ENCODE measurements around the gene FAM131A. TPM values are rescaled to one million over a fixed set of nuclear protein-coding genes. Genes with fewer than 3 reads are reported as not detected.

Gene FAM131A
- total and polyA plus RNA-seq, 9 of the 15 experiments (the other 6 are each of a cell fraction or from before 2014, with no cell fraction given), result 0.48 to 11.1 (median 4.3) TPM

GRCh38 chr3:184362668-184363546, 25.5 kb downstream of the FAM131A start (continued):
- TF ChIP-seq KAT7 (CRISPR knock-in tag; IDR thresholded peaks at IDR 0.05; ENCODE audit: borderline replicate concordance), result no peak
- no peak for TF ChIP-seq XRCC3 (IDR thresholded peaks at IDR 0.05)
- TF ChIP-seq MAFG (tag; conservative IDR thresholded peaks at IDR 0.05), result no peak
- TF ChIP-seq ZNF696 (CRISPR knock-in tag; conservative IDR thresholded peaks at IDR 0.05), result no peak
- TF ChIP-seq ZNF75A (CRISPR knock-in tag; IDR thresholded peaks at IDR 0.05), result no peak
- peak; percentile 70 for TF ChIP-seq RBBP5 (IDR thresholded peaks at IDR 0.05; ENCODE audit: borderline replicate concordance, insufficient read depth, low read length, poor library complexity, severe bottlenecking)
- TF ChIP-seq SMARCA4 (IDR thresholded peaks at IDR 0.05), result peak; percentile 54; the same call in 1 of the 2 replicates
- no peak for TF ChIP-seq ZNF224 (CRISPR knock-in tag; IDR thresholded peaks at IDR 0.05)
- TF ChIP-seq ZNF232 (CRISPR knock-in tag; IDR thresholded peaks at IDR 0.05), result 0 out of 2 replicates have a peak, but pooled peaks have one; percentile 2
- TF ChIP-seq CHD2 (IDR thresholded peaks at IDR 0.05; ENCODE audit: low read depth, low read length), result peak; percentile 89
- TF ChIP-seq ZKSCAN1 (IDR thresholded peaks at IDR 0.05; ENCODE audit: low read depth, low read length), result no peak
- no peak for TF ChIP-seq ZNF445 (CRISPR knock-in tag; IDR thresholded peaks at IDR 0.05; ENCODE audit: low read depth)
- TF ChIP-seq POLR3G (IDR thresholded peaks at IDR 0.05; ENCODE audit: extremely low read depth, insufficient read length, insufficient replicate concordance), result no peak
- TF ChIP-seq, protein P1, sequence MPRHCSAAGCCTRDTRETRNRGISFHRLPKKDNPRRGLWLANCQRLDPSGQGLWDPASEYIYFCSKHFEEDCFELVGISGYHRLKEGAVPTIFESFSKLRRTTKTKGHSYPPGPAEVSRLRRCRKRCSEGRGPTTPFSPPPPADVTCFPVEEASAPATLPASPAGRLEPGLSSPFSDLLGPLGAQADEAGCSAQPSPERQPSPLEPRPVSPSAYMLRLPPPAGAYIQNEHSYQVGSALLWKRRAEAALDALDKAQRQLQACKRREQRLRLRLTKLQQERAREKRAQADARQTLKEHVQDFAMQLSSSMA (CRISPR knock-in tag; IDR thresholded peaks at IDR 0.05), result peak; percentile 42; the same call in 1 of the 2 replicates
- peak; percentile 16; the same call in 1 of the 2 replicates for TF ChIP-seq GTF2E2 (tag; IDR thresholded peaks at IDR 0.05)
- TF ChIP-seq, protein P2, sequence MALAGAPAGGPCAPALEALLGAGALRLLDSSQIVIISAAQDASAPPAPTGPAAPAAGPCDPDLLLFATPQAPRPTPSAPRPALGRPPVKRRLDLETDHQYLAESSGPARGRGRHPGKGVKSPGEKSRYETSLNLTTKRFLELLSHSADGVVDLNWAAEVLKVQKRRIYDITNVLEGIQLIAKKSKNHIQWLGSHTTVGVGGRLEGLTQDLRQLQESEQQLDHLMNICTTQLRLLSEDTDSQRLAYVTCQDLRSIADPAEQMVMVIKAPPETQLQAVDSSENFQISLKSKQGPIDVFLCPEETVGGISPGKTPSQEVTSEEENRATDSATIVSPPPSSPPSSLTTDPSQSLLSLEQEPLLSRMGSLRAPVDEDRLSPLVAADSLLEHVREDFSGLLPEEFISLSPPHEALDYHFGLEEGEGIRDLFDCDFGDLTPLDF (CRISPR knock-in tag; IDR thresholded peaks at IDR 0.05), result peak; percentile 80
- no peak for TF ChIP-seq SMARCC2 (IDR thresholded peaks at IDR 0.05; ENCODE audit: low read depth)
- no peak for TF ChIP-seq ZFP30 (CRISPR knock-in tag; IDR thresholded peaks at IDR 0.05; ENCODE audit: borderline replicate concordance)
- TF ChIP-seq NFE2 (IDR thresholded peaks at IDR 0.05; ENCODE audit: low read depth), result no peak
- no peak; the same call in 1 of the 2 replicates for TF ChIP-seq ZBTB1 (CRISPR knock-in tag; IDR thresholded peaks at IDR 0.05; ENCODE audit: borderline replicate concordance, low read depth)
- TF ChIP-seq CREBBP (IDR thresholded peaks at IDR 0.05; ENCODE audit: low read depth, low read length), result no peak
- 0 out of 4 replicates have a peak, but pooled peaks of 1 of the 2 experiments have one; percentile 16 for TF ChIP-seq RCOR1 (IDR thresholded peaks at IDR 0.05; ENCODE audit: borderline replicate concordance in 1 of 2, low read depth in 2 of 2, low read length in 2 of 2)
- no peak for TF ChIP-seq ETV6 (IDR thresholded peaks at IDR 0.05; ENCODE audit: borderline replicate concordance in 1 of 2, low read depth in 2 of 2, low read length in 1 of 2)
- TF ChIP-seq ETV6 (CRISPR knock-in tag; IDR thresholded peaks at IDR 0.05; ENCODE audit: borderline replicate concordance), result peak; percentile 64; the same call in 1 of the 2 replicates
- TF ChIP-seq KHSRP (IDR thresholded peaks at IDR 0.05), result no peak
- peak; percentile 97 to 98 for TF ChIP-seq NRF1 (conservative IDR thresholded peaks at IDR 0.05 in 1 of 2, IDR thresholded peaks at IDR 0.05 in 1 of 2)
- peak; percentile 57 for TF ChIP-seq BRD9 (IDR thresholded peaks at IDR 0.05; ENCODE audit: low read depth, partially characterized antibody)
- no peak for TF ChIP-seq ZSCAN29 (IDR thresholded peaks at IDR 0.05)
- peak in 1 of 2 experiments; percentile 77; a peak in 3 of 4 replicates for TF ChIP-seq FOXK2 (conservative IDR thresholded peaks at IDR 0.05 in 1 of 2, IDR thresholded peaks at IDR 0.05 in 1 of 2; ENCODE audit: low read depth in 2 of 2)
